ENCODE measurements around the gene ITGB3.

- TF ChIP-seq CTCF (IDR thresholded peaks at IDR 0.05; ENCODE audit: borderline replicate concordance, extremely low read depth, low read length, poor library complexity, severe bottlenecking) (no peak), EZH2 (IDR thresholded peaks at IDR 0.05; ENCODE audit: borderline replicate concordance, low read depth, low read length, severe bottlenecking) (no peak)
Observed at GRCh38 chr17:47267354-47267828, 13.8 kb downstream of the ITGB3 start.
